ENCODE data around the gene SIK2.

Gene SIK2

GRCh38 chr11:111718859-111719258 lies 116.6 kb downstream of the SIK2 start:
- DNase-seq (ENCODE audit: low spot score), result no peak
- no peak for TF ChIP-seq CTCF (IDR thresholded peaks at IDR 0.05; ENCODE audit: extremely low read depth, insufficient read depth, missing control alignments)
- in situ Hi-C loops (cut with MboI; ENCODE audit: low pct_unique_long_range_greater_than_20kb, low sequenced_read_pairs, unreplicated experiment), result no loop called here

DNA sequence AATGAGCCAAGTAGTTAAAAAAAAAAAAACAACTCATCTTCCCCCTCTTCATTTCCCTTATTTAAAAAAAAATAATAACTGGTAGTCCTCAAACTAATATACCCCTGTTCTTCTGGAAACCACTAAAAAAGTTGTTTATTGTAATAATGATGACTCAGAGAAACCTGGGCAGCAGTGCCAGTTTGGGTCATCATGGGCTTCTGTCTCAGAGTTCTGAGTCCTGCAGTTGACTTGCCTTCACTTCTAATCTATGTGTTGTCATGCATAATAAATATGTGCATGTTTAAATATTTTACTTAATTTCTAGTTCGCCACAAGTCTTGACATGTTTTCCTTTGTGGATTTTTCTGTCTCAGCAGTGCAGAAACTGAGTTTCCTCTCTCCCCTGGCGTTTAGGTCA lies 117.1 kb downstream of the SIK2 start:
- no peak for TF ChIP-seq CTCF (IDR thresholded peaks at IDR 0.05; ENCODE audit: extremely low read depth, insufficient read depth, missing control alignments)
- DNase-seq (ENCODE audit: low spot score), result no peak
- in situ Hi-C loops (cut with MboI; ENCODE audit: low pct_unique_long_range_greater_than_20kb, low sequenced_read_pairs, unreplicated experiment), result no loop called here

DNA sequence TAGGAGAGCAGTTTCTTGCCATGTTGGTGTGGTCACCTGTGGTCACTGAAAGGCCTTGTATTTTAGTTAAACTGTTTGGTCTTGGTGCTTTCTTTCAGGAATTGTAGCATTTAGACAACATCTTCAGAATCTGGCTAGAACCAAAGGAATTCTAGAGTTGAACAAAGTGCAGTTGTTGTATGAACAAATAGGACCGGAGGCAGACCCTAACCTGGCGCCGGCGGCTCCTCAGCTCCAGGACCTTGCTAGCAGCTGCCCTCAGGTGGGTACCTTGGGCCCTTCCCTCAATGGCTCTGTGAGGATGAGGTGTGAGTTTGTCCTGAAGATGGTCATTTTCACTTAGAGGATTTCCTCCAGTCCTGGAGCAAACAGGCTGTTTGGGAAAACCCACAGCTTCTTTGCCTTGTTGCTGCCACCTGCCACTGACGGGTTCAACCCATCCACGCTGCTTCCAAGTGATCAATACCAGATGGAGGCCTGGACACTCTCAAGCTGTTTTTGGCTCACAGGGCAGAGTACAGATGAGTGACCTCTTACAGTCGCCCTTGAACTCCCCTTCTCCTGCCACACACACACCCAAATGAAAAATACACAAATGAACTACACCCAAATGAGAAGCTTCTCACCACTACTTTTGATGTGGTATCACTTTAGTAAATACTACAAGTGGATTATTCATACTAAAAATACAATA lies 118.7 kb downstream of the SIK2 start:
- in situ Hi-C loops (cut with MboI; ENCODE audit: low pct_unique_long_range_greater_than_20kb, low sequenced_read_pairs, unreplicated experiment), result no loop called here

GRCh38 chr11:111722501-111722900 lies 120.3 kb downstream of the SIK2 start:
- in situ Hi-C loops (cut with MboI; ENCODE audit: low pct_unique_long_range_greater_than_20kb, low sequenced_read_pairs, unreplicated experiment), result no loop called here
- DNase-seq (ENCODE audit: low spot score), result no peak

More for the DNA sequence above, 118.7 kb downstream of the SIK2 start:
- TF ChIP-seq CTCF (IDR thresholded peaks at IDR 0.05; ENCODE audit: extremely low read depth, insufficient read depth, missing control alignments), result no peak
- no peak for DNase-seq (ENCODE audit: low spot score)

GRCh38 chr11:111723595-111723994 lies 121.3 kb downstream of the SIK2 start:
- no peak for DNase-seq (ENCODE audit: low spot score)
- no peak for TF ChIP-seq CTCF (IDR thresholded peaks at IDR 0.05; ENCODE audit: extremely low read depth, insufficient read depth, missing control alignments)
- in situ Hi-C loops (cut with MboI; ENCODE audit: low pct_unique_long_range_greater_than_20kb, low sequenced_read_pairs, unreplicated experiment), result no loop called here

More at GRCh38 chr11:111722501-111722900, 120.3 kb downstream of the SIK2 start:
- TF ChIP-seq CTCF (IDR thresholded peaks at IDR 0.05; ENCODE audit: extremely low read depth, insufficient read depth, missing control alignments), result no peak

DNA sequence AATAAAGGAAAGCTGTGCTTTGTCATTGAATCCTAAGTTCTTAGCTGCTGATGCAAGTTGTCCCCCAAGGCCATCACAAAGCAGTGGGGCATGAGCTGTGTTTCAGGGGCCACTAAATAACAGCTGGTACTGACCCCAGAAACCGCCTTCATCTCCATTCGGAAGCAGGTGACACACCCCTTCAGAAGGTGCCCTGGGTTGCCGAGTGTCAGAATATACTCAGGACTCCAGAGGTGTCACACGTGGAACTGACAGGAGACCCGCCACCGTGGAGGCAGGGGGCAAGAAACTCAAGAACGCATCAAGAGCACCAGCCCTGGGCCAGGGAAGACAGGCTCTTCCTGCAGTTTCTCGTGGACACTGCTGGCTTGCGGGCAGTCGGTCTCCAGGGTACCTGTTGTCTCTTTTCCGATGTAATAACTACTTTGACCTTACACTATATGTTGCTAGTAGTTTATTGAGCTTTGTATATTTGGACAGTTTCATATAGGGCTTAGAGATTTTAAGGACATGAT lies 122.4 kb downstream of the SIK2 start:
- DNase-seq (ENCODE audit: low spot score), result no peak
- TF ChIP-seq CTCF (IDR thresholded peaks at IDR 0.05; ENCODE audit: extremely low read depth, insufficient read depth, missing control alignments), result no peak
- in situ Hi-C loops (cut with MboI; ENCODE audit: low pct_unique_long_range_greater_than_20kb, low sequenced_read_pairs, unreplicated experiment), result no loop called here
